Parathyroid adenoma (tissue), 2 donors: ENCODE data around the gene CAMTA1.

Source experiments
- H2AFZ ChIP-seq: fragments of 300-600 bp; sonication (generic); one replicate; pipeline ENCODE4 v1.7.0; 2017; ENCODE audit warnings: antibody characterized with exemption, mild to moderate bottlenecking
- H3K27ac ChIP-seq: fragments of 300-600 bp; sonication (generic); one replicate; pipeline ENCODE4 v1.7.0; 2017
- H3K27me3 ChIP-seq: fragments of 300-600 bp; sonication (generic); one replicate; pipeline ENCODE4 v1.7.0; 2017; ENCODE audit warnings: low read length; ENCODE audit not compliant: control insufficient read depth, insufficient read depth
- H3K36me3 ChIP-seq: fragments of 300-600 bp; sonication (generic); one replicate; pipeline ENCODE4 v1.7.0; 2017; ENCODE audit warnings: low read length; ENCODE audit not compliant: control insufficient read depth, insufficient read depth
- H3K4me1 ChIP-seq: fragments of 300-600 bp; sonication (generic); one replicate; pipeline ENCODE4 v1.7.0; 2017; ENCODE audit warnings: control low read depth
- H3K4me2 ChIP-seq: fragments of 300-600 bp; sonication (generic); one replicate; pipeline ENCODE4 v1.7.0; 2017; ENCODE audit warnings: low read length
- H3K4me3 ChIP-seq: fragments of 300-600 bp; sonication (generic); one replicate; pipeline ENCODE4 v1.7.0; 2017; ENCODE audit warnings: low read depth, low read length
- H3K79me2 ChIP-seq: fragments of 300-600 bp; sonication (generic); one replicate; pipeline ENCODE4 v1.7.0; 2017; ENCODE audit warnings: control low read depth
- H3K9ac ChIP-seq: fragments of 300-600 bp; sonication (generic); one replicate; pipeline ENCODE4 v1.7.0; 2017; ENCODE audit warnings: mild to moderate bottlenecking
- H3K9me3 ChIP-seq: fragments of 300-600 bp; sonication (generic); one replicate; pipeline ENCODE4 v1.7.0; 2017; ENCODE audit warnings: low read length; ENCODE audit not compliant: control insufficient read depth
- TF ChIP-seq, protein P1 (sequence below): fragments of 300-600 bp; sonication (generic); IDR thresholded peaks from one replicate; pipeline ENCODE4 v1.7.0; 2017; ENCODE audit warnings: antibody characterized with exemption, mild to moderate bottlenecking
- donor health status: primary hyperparathyroidism.

Gene CAMTA1

DNA sequence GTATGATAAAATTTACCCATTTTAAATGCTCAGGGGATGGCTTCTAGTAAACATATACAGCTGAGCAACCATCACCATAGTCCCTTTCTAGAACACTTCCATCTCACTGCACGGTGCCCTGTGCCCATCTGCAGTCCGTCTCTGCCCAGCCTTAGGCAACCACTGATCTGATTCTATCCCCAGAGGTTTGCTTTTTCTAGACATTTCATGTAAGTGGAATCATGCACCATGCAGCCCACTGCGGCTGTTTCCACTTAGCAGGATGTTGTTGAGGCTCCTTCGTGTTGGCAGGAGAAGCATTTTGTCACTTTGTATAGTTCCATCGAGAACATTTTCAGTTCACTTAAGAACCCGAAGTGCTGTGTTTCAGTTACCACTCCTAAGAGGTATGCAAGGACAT is 958.1 kb downstream of the CAMTA1 start:
- Histone ChIP-seq H3K9ac (no peak overlapping the region), H3K36me3 (no peaks in the 10 kb centered on the region), H2AFZ (no peak overlapping the region), H3K9me3 (no peaks in the 10 kb centered on the region), H3K4me3 (no peak overlapping the region), H3K4me1 (no peaks in the 10 kb centered on the region), H3K27me3 (no peaks in the 10 kb centered on the region), H3K27ac (no peak overlapping the region), H3K79me2 (no peaks in the 10 kb centered on the region), H3K4me2 (no peak overlapping the region)
- TF ChIP-seq, protein P1, sequence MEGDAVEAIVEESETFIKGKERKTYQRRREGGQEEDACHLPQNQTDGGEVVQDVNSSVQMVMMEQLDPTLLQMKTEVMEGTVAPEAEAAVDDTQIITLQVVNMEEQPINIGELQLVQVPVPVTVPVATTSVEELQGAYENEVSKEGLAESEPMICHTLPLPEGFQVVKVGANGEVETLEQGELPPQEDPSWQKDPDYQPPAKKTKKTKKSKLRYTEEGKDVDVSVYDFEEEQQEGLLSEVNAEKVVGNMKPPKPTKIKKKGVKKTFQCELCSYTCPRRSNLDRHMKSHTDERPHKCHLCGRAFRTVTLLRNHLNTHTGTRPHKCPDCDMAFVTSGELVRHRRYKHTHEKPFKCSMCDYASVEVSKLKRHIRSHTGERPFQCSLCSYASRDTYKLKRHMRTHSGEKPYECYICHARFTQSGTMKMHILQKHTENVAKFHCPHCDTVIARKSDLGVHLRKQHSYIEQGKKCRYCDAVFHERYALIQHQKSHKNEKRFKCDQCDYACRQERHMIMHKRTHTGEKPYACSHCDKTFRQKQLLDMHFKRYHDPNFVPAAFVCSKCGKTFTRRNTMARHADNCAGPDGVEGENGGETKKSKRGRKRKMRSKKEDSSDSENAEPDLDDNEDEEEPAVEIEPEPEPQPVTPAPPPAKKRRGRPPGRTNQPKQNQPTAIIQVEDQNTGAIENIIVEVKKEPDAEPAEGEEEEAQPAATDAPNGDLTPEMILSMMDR = no peak

- Histone ChIP-seq H3K4me3 (no peak overlapping the region), H3K27ac (no peak overlapping the region), H2AFZ (no peak overlapping the region)
These were observed 959.6 kb downstream of the CAMTA1 start for GRCh38 chr1:7744882-7745281.

GRCh38 chr1:7745783-7746182 is 960.5 kb downstream of the CAMTA1 start:
- no peak overlapping the region for H3K27ac ChIP-seq
- H3K4me2 ChIP-seq = no peak overlapping the region
- H3K9ac ChIP-seq = no peak overlapping the region
- H3K4me1 ChIP-seq = no peaks in the 10 kb centered on the region
- no peak overlapping the region for H3K4me3 ChIP-seq
- H3K9me3 ChIP-seq = no peaks in the 10 kb centered on the region
- H2AFZ ChIP-seq = no peak overlapping the region
- TF ChIP-seq, protein P1 = no peak
- H3K27me3 ChIP-seq = no peaks in the 10 kb centered on the region
- H3K36me3 ChIP-seq = no peaks in the 10 kb centered on the region
- H3K79me2 ChIP-seq = no peaks in the 10 kb centered on the region

More at GRCh38 chr1:7744882-7745281, 959.6 kb downstream of the CAMTA1 start:
- TF ChIP-seq, protein P1 = no peak
- Histone ChIP-seq H3K4me2 (no peak overlapping the region), H3K27me3 (no peaks in the 10 kb centered on the region), H3K36me3 (no peaks in the 10 kb centered on the region), H3K79me2 (no peaks in the 10 kb centered on the region), H3K9ac (no peak overlapping the region), H3K9me3 (no peaks in the 10 kb centered on the region), H3K4me1 (no peaks in the 10 kb centered on the region)

GRCh38 chr1:7747605-7748004 is 962.4 kb downstream of the CAMTA1 start:
- Histone ChIP-seq H2AFZ (no peak overlapping the region), H3K27ac (no peak overlapping the region), H3K27me3 (no peaks in the 10 kb centered on the region), H3K4me3 (no peak overlapping the region), H3K79me2 (no peaks in the 10 kb centered on the region), H3K9ac (no peak overlapping the region), H3K4me2 (no peak overlapping the region), H3K36me3 (no peaks in the 10 kb centered on the region), H3K4me1 (no peaks in the 10 kb centered on the region), H3K9me3 (no peaks in the 10 kb centered on the region)
- TF ChIP-seq, protein P1 = no peak

GRCh38 chr1:7749126-7749525 is 963.9 kb downstream of the CAMTA1 start:
- H3K4me2 ChIP-seq = no peak overlapping the region
- no peaks in the 10 kb centered on the region for H3K4me1 ChIP-seq
- H3K27me3 ChIP-seq = no peaks in the 10 kb centered on the region
- TF ChIP-seq, protein P1 = no peak
- no peak overlapping the region for H3K9ac ChIP-seq
- no peaks in the 10 kb centered on the region for H3K9me3 ChIP-seq
- H3K79me2 ChIP-seq = no peaks in the 10 kb centered on the region
- H3K36me3 ChIP-seq = no peaks in the 10 kb centered on the region
- no peak overlapping the region for H2AFZ ChIP-seq
- H3K4me3 ChIP-seq = no peak overlapping the region
- H3K27ac ChIP-seq = no peak overlapping the region
